AG20443 (cell line): ENCODE results near the gene FOXC2.
"Not testable (repeated sequence)": the region's sequence is repeated elsewhere in the genome, so short reads cannot be mapped to it uniquely, and the experiment has no call there.

Experiments used
- DNase-seq: peaks from one replicate; pipeline ENCODE4 v3.0.0; 2012; ENCODE audit warnings: low spot score, mixed read lengths

FOXC2 gene

DNA sequence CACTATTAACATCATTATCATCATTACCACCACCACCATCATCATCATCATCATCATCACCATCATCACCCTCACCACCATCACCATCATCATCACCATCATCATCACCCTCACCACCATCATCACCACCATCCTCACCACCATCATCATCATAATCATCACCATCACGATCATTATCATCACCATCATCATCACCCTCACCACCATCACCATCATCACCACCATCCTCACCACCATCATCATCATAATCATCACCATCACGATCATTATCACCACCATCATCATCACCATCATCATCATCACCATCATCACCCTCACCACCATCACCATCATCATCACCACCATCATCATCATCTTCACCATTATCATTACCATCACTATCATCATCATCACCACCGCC, 21.3 kb downstream of the FOXC2 start:
- not testable (repeated sequence) for DNase-seq

DNA sequence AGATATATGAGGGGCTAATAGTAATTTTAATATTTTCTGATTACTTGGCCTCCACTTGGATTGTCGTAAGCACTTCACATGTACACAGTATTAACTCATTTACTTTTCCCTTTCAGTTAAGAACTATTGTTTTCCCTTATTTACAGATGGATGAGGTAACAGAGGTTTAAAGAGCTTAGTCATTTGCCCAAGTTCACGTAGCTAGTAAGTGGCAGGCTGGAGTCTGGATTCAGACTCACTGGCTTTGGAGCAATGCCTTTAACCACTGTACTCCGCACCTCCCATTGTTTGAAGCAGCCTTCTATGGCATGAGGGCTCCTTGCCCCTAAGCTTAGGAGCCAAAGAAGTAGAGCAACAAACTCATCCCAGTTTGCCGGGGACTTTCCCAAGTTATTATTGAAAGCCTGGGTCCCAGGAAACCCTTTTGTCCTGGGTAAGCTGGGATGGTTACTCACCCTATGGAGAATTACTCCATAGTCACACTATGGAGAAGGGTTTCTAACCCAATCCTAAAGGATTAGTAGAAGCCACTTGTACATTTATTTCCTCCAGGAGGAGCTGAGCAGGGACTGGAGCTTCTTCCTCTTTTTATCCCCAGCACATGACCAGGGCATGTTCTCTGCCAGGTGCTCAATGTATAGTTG, 24.0 kb downstream of the FOXC2 start:
- DNase-seq: peak; percentile 74

DNA sequence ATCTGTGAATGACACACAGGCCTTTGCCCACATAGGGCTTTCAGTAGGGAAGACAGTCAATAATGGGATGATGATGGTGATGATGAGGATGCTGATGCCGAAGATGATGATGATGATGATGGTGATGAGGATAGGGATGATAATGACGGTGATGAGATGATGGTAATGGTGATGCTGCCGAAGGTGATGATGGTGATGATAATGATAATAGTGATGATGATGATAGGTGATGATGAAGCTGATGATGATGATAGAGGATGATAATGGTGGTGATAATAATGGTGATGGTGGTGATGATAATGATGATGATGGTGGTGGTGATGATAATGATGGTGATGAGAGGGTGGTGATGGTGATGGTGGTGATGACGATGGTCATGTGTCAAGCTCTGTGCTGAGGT, 24.6 kb downstream of the FOXC2 start:
- DNase-seq: no peak

DNA sequence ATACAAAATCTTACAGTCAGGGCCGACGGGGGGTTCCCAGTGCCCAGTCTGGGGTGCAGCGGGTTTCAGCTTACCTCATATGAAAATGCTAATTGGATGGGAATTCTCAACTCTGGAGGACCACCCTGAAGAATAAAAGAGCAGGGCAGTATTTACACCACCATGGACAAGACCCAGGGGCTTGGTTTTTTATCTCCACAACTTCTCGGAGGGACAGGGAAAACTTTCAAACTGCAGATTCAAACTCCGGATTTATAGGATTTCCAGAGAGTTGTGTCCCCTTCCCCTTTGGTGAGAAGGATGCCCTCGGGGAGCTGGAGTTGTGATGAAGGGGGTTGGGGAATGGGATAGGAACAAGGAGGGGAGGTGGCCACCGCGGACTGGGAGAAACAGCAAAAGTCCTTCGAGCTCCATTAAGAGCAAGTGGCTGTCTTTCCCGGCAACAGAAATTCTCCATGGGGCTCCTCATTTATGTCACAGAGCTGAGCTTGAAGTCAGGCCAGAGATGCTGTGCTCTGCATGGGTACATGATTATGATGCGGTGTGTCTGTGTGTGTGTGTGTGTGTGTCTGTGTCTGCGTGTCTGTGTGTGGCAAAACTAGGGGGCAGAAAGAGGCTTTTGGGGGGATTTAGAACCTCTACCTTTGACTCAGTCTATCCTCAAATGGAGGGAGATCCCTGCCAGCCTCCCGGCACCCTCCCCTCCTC, 27.4 kb downstream of the FOXC2 start:
- no peak for DNase-seq

- no peak for DNase-seq
Observed at GRCh38 chr16:86594721-86595120, 28.1 kb downstream of the FOXC2 start.

GRCh38 chr16:86595983-86596605, 29.5 kb downstream of the FOXC2 start:
- DNase-seq: no peak

- DNase-seq: no peak
Observed at GRCh38 chr16:86597126-86597879, 30.7 kb downstream of the FOXC2 start.

DNA sequence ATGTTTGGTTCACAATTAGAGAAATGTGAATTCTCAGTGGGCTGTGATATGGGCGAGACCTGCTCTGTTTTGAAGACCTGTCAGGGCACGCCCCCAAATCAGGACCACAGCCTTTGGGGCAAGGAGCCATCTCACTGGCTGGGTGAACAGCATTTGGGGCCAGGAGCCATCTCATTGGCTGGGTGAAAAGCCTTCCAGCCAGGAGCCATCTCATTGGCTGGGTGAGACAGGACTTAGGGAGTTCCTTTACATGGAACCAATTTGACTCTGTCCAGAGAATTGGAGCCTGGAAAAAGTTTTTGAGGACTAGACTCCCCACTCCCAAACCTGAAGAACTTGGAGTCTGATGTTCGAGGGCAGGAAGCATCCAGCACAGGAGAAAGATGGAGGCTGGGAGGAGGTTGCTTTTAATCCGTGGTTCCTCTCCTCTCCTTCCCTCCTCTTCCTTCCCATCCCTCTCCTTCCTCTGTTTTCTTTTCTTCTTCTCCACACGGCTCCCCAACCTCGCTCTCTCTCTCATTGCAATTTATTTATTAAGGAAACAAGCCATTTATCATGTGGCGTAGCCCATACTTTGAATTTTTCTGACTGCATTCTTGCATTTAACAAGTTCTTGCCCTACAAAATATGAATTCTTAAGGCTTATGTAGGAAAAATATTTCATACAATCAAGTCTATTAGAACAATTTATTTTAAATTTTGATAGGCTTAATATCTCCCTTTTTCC, 31.4 kb downstream of the FOXC2 start:
- DNase-seq: peak; percentile 27

DNA sequence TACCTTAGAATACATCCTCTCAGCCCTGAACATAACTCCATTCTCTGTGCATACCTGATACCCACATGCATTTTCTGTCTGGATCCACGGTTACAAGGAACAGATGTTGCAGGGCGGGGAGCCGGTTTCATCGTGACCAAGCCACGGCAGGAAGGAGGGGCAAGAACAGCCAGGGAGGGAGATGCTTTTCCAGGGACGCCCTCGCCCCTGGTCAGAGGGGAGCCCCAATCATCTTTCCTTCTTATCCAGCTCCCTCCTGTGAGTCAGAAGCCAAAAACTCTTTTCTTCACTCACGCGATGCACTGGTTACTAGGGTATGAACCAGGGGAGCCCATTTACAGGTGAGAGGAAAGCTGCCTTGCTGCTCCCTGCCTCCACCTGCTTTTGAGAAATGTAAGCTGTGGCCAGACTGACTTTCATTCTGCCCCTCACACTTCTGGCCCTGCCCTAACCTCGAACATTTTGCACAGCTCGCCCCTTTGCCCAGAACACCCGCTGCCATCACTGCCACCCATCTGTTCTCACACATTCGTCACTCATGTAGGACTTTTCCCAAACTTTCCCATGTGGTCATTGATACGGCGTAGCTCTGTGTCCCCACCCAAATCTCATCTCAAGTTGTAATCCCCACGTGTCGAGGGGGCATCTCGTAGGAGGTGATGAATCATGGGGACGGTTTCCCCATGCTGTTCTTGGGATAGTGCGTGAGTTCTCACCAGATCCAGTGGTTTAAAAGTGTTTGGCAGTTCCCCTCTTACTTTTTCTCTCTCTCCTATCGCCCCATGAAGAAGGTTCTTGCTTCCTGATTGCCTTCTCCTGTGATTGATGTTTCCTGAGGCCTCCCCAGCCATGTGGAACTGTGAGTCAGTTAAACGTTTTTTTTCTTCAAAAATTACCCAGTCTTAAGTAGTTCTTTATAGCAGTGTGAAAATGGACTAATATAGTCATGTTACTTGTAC, 32.3 kb downstream of the FOXC2 start:
- DNase-seq: peak; percentile 71

DNA sequence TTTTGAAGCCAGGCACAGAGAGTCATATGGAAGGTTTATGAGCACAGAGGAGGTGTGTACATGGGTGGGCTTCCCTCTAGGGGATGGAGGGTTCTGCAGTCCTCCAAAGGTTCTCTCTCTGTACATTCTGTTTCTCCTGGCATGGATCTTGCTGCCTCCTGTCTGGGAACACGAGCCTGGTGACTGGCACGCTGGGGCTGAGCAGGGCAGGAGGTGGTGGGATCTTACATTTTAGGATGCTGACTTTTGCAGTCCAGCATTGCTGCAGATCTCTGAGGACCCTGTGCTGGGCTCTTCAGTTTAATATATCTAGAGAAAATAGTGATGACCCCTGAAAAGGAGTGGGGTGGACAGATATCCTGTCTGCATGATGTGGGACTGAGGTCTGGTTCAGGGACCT, 34.7 kb downstream of the FOXC2 start:
- no peak for DNase-seq

DNA sequence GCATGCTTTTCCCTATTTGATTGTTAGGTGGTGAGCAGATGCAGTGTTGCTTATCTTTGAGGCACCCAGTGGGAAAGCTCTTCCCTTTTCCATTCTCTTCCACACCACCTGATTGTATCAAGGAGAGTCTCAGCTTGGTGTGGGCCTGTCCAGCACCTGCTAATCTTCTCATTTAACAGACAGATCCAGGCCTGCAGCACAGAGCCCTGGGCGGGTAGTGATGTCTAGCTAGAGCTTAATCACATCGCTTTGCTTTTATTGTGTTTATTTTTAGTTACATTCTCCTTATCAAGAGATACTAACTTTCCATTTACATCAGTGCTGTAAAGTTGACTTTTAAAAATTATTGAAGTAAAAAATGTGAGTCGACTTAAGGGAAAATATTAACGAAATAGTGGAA, 35.9 kb downstream of the FOXC2 start:
- no peak for DNase-seq

- no peak for DNase-seq
Observed at GRCh38 chr16:86604436-86605193, 38.0 kb downstream of the FOXC2 start.

GRCh38 chr16:86605950-86606349, 39.3 kb downstream of the FOXC2 start:
- DNase-seq: no peak

GRCh38 chr16:86608301-86608747, 41.7 kb downstream of the FOXC2 start:
- no peak for DNase-seq

DNA sequence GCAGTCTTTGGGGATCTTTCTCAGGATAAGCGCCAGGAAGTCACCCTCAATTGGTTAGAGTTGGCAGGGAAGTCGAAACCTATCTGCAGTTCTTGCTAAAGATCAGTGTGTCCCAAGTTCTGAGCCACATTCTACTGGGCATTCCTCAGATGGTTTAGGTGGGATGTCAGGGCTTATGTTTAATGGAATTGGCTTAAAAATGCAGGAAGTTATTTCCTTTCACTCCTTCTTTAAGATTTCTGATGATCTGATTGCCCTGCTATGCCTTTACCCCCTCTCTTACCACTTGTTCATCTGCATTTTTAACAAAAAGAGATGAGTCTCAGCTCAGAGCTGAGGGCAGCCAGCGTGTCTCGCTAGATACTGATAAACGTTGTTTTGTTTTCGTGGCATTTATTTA, 42.5 kb downstream of the FOXC2 start:
- peak; percentile 88 for DNase-seq

DNA sequence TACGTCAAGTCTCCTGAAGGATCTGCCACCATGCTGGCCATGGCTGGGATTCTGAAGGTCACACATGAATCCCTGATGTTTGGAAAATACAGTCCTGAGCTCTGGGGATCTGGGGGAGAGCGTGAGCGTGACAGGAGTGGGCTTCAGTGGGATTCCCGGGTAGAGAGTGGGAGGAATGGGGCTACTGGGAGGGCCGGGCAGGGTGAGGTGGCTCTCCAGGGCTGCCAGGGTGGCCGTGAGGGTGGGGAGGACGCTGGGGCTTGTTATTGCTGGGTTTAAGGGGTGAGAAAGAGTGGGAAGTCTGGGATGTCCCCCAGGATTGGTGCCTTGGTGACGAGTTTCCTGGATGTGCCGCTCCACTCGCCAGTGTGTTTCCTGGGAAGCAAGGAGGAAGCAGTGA, 43.0 kb downstream of the FOXC2 start:
- no peak for DNase-seq

DNA sequence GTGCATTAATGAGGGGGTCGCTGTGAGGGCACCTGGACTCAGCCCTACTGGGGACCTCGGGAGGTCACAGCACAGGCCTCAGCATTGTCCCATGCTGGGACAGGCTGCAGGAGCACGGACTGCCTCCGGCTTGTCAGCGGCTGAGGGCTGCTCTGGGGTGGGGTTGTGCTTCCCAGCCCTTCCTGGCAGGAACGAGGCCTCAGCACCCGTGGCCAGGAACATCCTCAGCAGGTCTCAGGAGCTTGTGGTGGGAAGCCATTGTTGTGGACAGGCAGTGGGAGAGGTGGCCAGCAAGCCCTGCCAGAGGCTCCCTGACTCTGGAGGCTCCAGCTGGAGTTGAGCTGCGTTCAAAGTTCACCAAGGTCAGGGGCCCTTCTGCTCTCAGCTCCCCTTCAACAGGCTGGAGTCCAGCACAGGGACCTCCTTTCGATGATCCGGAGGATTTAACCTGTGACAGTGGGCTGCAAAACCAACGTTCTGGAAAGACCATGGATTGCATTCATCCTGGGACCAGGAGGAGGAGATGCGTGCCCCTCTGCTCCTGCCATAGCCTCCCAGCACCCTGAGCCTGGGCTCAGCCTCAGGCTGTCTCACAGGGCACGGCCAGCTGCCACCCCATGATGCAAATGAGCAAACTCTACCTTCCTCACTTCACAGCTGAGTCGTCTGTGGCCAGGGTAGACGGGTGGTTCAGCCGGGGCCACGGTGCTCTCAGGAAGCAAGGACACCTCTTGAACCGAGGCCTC, 44.3 kb downstream of the FOXC2 start:
- no peak for DNase-seq

DNA sequence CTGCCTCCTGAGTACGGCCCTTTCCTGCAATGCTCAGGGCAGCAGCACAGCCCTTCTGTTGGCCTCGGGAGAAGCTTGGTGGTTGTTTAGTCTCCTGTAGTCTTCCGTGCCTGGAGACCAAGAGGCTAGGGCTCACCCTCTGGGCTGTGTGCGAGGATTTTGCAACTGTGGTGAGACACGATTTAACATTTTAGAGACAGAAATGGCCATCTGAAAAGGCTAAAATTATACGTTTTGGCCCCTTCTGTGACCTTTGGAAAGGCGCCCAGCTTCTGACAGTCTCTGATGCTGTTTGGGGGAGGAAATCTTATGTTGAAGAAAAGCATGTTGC, 44.9 kb downstream of the FOXC2 start:
- DNase-seq: peak; percentile 43

GRCh38 chr16:86611941-86612340, 45.3 kb downstream of the FOXC2 start:
- DNase-seq: no peak
